B cell (primary cell): Measurements from ENCODE around the gene TOPAZ1.

Experiments used
- CTCF ChIP-seq: fragments of 200-600 bp; IDR thresholded peaks from one replicate; pipeline ENCODE4 v1.8.0; 2022; ENCODE audit warnings: antibody characterized with exemption, mild to moderate bottlenecking
- EZH2 ChIP-seq: IDR thresholded peaks from 2 replicates; pipeline ENCODE4 v1.6.1; 2012; ENCODE audit warnings: borderline replicate concordance, low read depth, mild to moderate bottlenecking, moderate library complexity, low read length; ENCODE audit not compliant: insufficient read depth, poor library complexity, severe bottlenecking

- TF ChIP-seq CTCF = no peak
- TF ChIP-seq EZH2 = no peak
These were observed 10.8 kb downstream of the TOPAZ1 start for GRCh38 chr3:44252332-44252959.
